Hepatic stellate cell (primary cell): ENCODE data around the gene LHB.
"Not testable (repeated sequence)": the region's sequence is repeated elsewhere in the genome, so short reads cannot be mapped to it uniquely, and the experiment has no call there.

Experiments used
- DNase-seq: peaks from one replicate; pipeline ENCODE4 v3.0.0; 2011; ENCODE audit warnings: low spot score

LHB gene

DNA sequence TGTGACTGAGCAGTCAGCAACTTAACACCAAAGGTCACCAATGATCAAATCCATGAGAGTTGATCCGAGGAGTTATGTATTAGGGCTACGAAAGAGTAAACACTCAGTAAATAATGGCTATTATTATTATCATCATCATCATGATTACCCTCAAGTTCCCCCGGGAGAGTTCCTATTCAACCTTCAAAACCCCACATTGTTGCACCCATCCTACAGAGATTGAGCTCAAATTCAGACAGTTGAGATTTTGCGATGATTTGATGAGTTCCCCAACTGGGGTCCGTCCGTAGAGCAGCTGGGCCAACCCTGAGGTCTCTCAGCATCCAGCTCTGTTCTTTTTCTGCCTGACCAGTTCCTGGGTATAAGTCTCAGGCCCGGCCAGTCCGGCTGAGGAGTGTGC lies 21.2 kb upstream of the LHB start:
- not testable (repeated sequence) for DNase-seq

DNA sequence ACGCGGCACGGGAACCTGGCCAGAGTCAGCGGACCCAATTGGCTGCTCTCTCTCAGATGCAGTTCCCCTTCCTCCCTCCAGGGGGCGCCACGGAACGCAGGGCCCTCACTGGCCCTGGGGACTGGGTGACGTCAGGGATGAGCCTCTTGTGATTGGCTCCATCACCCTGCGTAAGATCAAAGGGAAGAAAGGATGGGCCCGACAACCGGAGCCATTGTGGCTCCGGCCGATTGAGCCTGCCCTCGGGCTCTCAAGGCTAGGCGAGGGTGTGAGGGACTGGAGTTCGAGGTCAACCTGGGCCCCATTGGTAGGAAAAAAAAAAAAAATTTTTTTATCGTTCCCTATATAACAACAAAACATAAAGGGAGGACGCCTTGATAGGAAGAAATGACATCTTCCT lies 19.9 kb upstream of the LHB start, which contains the start of gene CGB1:
CGB1 (minus strand) TSS at position 81 of the 400 bp plus-strand sequence. CDS start 184 bp downstream, outside the sequence.
- not testable (repeated sequence) for DNase-seq

- not testable (repeated sequence) for DNase-seq
Measured at GRCh38 chr19:49031642-49032301, 14.9 kb upstream of the LHB start, which contains the start of gene CGB2. TSS of gene CGB2 (plus strand) at chr19:49031890. CDS start at chr19:49032096, 206 bp downstream.

GRCh38 chr19:49030323-49030722 lies 13.4 kb upstream of the LHB start:
- not testable (repeated sequence) for DNase-seq

DNA sequence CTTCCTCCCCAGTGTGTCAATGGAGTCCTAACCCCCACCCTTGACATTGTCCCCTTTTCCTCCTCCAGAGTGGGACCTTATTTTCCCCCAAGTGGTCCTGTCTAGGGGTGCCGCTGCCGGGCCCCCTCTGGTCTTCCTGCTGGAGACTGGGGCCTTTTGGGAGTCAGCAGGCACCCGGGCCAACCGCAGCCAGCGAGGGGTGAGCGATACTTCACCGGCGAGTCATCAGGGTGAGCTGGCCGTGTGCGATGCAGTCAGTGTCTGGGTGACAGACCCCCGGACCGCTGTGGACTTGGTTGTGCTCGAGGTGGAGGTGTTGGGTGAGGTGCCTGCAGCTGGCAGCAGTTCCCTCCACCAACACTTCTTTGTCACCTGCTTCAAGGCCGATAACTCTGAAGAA lies 12.9 kb upstream of the LHB start:
- not testable (repeated sequence) for DNase-seq

DNA sequence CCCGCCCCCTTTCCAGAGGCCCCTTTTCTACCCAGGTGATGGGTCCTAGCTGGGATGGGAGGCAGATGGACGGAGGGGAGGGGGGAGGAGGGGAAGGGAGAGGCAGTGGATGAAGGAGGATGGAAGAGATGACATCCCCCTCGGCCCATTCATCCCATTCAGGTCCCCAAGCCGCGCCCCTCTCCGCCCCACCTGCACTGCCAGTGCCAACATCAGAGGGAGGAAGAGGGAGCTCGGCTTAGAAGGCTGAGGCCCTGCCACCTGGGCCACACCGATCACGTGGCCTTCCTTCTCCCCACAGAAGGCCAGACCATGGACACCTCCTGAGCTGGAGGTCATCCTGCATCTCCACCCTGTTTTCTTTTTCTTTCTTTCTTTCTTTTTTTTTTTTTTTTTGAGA lies 11.8 kb upstream of the LHB start:
- not testable (repeated sequence) for DNase-seq

DNA sequence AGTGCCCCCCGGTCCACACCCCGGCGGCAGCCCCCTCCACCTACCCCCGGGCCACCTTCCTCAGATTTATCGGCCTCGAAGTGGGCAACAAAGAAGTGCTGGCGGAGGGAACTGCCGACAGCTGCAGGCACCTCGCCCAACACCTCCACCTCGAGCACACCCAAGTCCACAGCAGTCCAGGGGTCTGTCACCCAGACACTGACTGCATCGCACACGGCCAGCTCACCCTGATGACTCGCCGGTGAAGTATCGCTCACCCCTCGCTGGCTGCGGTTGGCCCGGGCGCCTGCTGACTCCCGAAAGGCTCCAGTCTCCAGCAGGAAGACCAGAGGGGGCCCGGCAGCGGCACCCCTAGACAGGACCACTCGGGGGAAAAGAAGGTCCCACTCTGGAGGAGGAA lies 8.7 kb upstream of the LHB start:
- DNase-seq, result not testable (repeated sequence)

DNA sequence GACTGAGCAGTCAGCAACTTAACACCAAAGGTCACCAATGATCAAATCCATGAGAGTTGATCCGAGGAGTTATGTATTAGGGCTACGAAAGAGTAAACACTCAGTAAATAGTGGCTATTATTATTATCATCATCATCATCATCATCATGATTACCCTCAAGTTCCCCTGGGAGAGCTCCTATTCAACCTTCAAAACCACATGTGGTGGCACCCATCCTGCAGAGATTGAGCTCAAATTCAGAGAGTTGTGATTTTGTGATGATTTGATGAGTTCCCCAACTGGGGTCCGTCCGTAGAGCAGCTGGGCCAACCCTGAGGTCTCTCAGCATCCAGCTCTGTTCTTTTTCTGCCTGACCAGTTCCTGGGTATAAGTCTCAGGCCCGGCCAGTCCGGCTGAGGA lies 8.2 kb upstream of the LHB start:
- DNase-seq, result not testable (repeated sequence)

DNA sequence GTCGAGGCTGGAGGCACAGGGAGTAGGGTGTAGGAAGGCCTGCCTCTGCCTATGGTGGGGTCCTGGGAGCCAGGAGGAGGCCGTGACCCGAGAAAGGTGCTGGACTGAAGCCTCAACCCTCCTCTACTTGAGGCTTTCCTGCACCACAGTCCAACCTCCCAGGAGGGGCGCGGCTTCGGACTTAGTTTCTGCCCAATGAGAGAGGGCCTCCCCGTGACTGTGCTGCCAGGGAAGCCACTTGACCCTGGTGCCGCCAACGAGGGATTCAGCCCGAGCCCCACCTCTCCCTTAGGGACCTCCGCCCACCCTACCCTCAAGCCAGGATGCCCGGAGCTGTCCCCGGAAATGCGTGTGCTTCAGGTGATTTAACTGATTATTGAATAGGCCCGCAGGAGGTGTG lies 7.3 kb upstream of the LHB start, which contains the start of gene CGB3:
CGB3 (minus strand) TSS at position 101 of the 400 bp plus-strand sequence. CDS start 362 bp downstream, outside the sequence.
- not testable (repeated sequence) for DNase-seq

- DNase-seq, result no peak
Measured at GRCh38 chr19:49022116-49022515, 5.2 kb upstream of the LHB start.

GRCh38 chr19:49020931-49021895 lies 4.3 kb upstream of the LHB start:
- DNase-seq, result no peak

DNA sequence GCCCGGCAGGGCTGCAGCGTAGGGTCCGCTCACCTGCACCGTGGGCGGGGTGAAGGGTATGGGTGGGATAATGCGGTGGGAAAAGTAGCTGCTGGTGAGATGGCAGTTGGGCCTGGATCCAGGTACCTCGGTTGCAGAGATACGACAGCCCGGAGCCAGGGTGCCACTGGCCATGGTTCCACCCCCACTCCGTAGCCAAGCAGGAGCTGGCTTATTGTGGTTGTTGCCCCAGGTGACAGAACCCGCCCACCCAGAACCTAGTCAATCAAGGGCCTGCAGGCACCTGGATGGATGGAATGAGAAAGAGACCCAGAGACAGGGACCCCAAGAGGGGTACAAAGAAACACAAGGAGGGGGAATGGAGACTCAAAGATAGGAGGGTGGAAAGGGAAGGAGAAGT lies 3.5 kb upstream of the LHB start:
- no peak for DNase-seq

DNA sequence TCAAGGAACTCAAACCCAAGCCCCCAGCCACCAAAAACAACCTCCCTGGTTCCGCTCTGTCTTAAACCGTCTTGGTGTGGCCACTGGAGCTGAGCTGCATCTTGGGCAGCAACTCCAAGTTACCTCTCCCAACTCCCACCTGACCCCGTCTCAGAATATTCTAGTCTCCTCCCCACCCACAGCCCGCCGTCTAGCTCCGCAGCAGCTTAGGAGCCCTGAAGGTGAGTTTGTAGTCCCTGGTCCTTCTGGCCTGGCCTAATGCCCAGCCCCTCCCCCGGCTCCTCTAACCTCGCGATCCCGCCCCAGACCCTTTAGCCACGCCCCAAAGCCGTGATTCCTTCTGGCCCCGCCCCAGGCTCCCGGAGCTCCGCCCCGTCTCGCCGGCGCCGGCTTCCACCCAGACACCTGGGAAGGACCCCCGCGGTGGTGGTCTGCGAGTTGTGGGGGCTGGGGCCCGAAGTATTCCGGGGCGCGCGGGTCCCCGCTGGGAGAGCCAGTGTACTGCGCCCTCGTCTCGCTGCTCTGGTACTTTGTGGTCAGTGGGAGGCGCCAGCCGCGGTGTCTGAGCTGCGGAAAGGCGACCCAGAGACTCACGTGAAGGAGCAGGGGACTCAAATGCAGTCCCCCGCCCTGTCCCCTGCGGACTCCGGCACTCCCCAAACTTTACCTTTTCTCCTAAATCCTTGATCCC lies 2.5 kb upstream of the LHB start:
- peak; percentile 47 for DNase-seq

GRCh38 chr19:49018388-49019241 lies 1.7 kb upstream of the LHB start:
- DNase-seq, result not testable (repeated sequence)

DNA sequence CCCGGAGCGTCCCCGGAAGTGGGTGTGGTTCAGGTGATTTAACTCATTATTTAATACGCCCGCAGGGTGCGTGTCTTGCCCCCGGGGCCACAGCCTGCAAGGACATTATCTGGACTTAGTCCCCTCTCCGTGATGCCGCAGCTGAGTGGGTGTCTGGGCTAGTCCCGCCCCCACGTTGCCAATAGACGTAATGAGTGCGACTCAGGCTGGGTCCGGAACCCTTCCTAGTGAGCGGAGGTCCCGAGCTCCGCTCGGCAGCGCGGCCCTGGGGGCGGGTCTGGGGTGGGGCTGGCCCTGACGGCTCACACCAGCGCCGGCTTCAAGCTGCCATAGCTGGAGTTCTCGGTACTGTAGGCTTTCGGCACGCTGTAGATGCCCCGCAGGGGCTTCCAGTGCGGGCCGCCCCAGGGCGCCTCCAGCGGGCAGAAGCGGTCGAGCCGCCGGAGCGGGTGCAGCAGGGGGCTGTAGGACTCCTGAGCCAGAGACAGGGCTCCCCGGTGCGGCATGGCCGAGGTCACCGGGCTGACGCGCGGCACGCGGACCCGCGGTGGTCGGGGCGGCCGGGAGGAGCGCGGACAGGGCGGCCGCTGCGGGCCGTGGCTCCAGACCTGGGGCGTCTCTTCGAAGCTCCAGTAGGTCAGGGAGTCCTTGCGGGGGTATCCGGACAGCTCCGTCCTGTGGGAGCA lies 918 bp upstream of the LHB start:
- peak; percentile 88 for DNase-seq

DNA sequence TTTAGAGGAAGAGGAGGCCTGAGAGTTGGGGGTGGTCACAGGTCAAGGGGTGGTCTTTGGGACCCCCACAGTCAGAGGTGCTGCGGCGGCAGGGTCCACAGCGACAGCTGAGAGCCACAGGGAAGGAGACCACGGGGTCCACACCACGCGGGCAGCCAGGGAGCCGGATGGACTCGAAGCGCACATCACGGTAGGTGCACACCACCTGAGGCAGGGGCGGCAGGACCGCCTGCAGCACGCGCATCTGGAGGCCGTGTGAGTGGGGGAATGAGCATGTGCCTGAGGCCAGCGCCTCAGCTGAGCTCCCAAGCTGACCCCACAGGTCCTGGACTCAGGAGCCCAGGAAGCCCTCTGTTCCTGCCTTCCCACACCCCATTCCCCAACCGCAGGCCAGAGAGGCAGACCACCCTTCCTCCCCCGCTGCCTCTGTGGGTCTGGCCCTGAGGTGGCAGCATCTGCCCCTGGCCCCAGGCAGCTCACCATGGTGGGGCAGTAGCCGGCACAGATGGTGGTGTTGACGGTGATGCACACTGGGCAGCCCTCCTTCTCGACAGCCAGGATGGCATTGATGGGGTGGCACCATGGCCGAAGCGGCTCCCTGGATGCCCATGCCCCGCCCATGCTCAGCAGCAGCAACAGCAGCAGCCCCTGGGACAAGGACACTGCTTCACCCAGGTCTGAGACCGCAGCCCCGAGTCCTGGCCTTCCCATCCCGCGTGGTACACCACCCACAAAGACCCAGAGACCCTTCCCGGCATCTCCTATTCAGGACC lies 638 bp downstream of the LHB start:
- DNase-seq, result no peak

DNA sequence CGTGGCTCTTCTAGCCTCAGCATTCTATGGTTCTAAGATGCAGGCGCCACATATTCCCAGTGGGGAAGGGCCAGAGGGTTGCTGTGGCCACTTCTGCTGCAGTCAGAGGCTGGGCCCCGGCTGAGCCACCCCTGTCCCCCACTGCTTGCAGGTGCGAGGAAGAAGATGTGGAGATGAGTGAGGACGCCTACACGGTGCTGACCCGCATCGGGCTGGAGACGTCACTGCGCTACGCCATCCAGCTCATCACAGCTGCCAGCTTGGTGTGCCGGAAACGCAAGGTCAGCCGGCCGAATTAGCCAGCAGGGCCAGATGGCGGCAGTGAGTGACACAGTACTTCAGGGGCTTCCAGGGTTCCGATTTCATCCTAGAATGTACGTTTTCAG lies 2.0 kb downstream of the LHB start:
- no peak for DNase-seq

DNA sequence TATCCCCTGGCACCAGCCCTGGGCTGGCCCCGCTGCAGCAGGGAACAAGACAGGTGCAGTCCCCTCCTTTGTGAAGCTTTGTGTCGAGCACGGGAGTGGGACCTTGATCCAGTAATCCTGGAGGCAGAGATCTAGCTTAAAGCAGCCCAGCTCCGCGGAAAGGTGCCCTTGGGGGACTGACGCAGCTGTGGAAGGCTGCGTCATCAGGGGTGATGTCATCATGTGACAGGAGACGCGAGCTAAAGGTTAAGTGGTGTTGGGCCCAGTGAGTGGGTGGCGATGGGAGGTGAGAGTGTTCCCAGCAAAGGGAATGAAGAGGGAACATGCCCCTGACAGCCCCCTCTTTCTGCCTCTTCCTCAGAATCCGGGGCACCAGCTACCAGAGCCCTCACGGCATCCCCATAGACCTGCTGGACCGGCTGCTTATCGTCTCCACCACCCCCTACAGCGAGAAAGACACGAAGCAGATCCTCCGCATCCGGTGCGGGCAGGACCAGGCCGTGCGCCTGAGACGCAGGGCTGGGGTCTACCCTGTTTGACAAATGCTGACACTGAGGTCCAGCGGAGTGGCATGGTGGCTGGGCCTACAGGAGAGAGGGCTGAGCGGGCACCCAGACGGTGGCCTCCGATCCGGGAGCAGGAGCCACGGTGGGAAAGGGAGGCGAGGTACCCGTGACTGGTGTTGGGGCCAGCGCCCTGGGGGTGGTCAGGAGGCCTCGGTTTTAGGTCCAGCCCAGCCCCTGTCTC lies 2.6 kb downstream of the LHB start:
- no peak for DNase-seq

DNA sequence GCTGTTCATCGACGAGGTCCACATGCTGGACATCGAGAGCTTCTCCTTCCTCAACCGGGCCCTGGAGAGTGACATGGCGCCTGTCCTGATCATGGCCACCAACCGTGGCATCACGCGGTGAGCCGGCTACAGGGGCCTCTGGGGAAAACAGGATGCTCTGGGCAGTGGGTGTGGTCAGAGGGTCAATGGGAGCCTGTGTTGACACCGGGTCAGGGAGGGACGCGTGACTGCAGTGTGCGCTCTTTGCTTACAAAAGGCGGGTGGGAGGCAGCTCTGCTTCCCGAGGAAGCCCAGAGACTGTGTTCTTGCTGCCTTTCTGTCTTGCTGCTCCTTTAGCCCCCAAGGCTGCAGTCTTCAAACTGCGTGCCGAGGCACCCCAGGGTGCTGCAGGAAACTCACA lies 5.7 kb downstream of the LHB start:
- no peak for DNase-seq
